Measurements from ENCODE around the gene TCF12. TPM values are rescaled to one million over a fixed set of nuclear protein-coding genes. Genes with fewer than 3 reads are reported as not detected.

TCF12 gene
- total RNA-seq, 1 donor from 2014 or later: 144 TPM

GRCh38 chr15:57109005-57109404 lies 190.6 kb downstream of the TCF12 start:
- intact Hi-C loops (cut with DNase I): no loop called here
- no peaks in the 10 kb centered on the region for H3K27me3 ChIP-seq
- no peak overlapping the region for H3K4me3 ChIP-seq
- H3K4me1 ChIP-seq: no peaks in the 10 kb centered on the region
- H3K9me3 ChIP-seq: no peaks in the 10 kb centered on the region
- no peak for TF ChIP-seq CTCF (IDR thresholded peaks at IDR 0.05)
- no peak for DNase-seq (ENCODE audit: low spot score in 2 of 2)
- no peaks in the 10 kb centered on the region for H3K36me3 ChIP-seq
- no peak overlapping the region for H3K27ac ChIP-seq

GRCh38 chr15:57111002-57111401 lies 192.6 kb downstream of the TCF12 start:
- H3K27ac ChIP-seq: no peak overlapping the region
- intact Hi-C loops (cut with DNase I): no loop called here
- no peak for DNase-seq (ENCODE audit: low spot score in 2 of 2)
- no peaks in the 10 kb centered on the region for H3K4me1 ChIP-seq
- peak in 1 of 3 experiments; percentile 30 for TF ChIP-seq CTCF (IDR thresholded peaks at IDR 0.05)
- no peaks in the 10 kb centered on the region for H3K36me3 ChIP-seq
- H3K27me3 ChIP-seq: no peaks in the 10 kb centered on the region
- no peaks in the 10 kb centered on the region for H3K9me3 ChIP-seq
- no peak overlapping the region for H3K4me3 ChIP-seq

- Histone ChIP-seq H3K9me3 (no peaks in the 10 kb centered on the region), H3K4me3 (no peak overlapping the region), H3K36me3 (no peaks in the 10 kb centered on the region), H3K27ac (no peak overlapping the region), H3K27me3 (no peaks in the 10 kb centered on the region), H3K4me1 (no peaks in the 10 kb centered on the region)
- intact Hi-C loops (cut with DNase I): no loop called here
- DNase-seq (ENCODE audit: low spot score in 2 of 2): no peak
- no peak for TF ChIP-seq CTCF (IDR thresholded peaks at IDR 0.05)
Measured at GRCh38 chr15:57112178-57112577, 193.7 kb downstream of the TCF12 start.

- intact Hi-C loops (cut with DNase I): no loop called here
- Histone ChIP-seq H3K4me3 (no peak overlapping the region), H3K27ac (no peak overlapping the region), H3K27me3 (no peaks in the 10 kb centered on the region), H3K9me3 (no peaks in the 10 kb centered on the region), H3K4me1 (peaks cover 0 to 4% of the 10 kb centered on the region in 2 donors), H3K36me3 (no peaks in the 10 kb centered on the region)
- no peak for TF ChIP-seq CTCF (IDR thresholded peaks at IDR 0.05)
- no peak for DNase-seq (ENCODE audit: low spot score in 2 of 2)
Measured at GRCh38 chr15:57114070-57114469, 195.6 kb downstream of the TCF12 start.

- H3K9me3 ChIP-seq: no peaks in the 10 kb centered on the region
- TF ChIP-seq CTCF (IDR thresholded peaks at IDR 0.05): no peak
- DNase-seq (ENCODE audit: low spot score in 2 of 2): no peak
- no peaks in the 10 kb centered on the region for H3K27me3 ChIP-seq
- peaks cover 0 to 10% of the 10 kb centered on the region in 2 donors for H3K4me1 ChIP-seq
- no peak overlapping the region for H3K4me3 ChIP-seq
- no peaks in the 10 kb centered on the region for H3K36me3 ChIP-seq
- no peak overlapping the region for H3K27ac ChIP-seq
- intact Hi-C loops (cut with DNase I): no loop called here
Measured at GRCh38 chr15:57118013-57118799, 199.8 kb downstream of the TCF12 start.
